Measurements from ENCODE around the gene DIPK1C.

- TF ChIP-seq EZH2 (IDR thresholded peaks at IDR 0.05) (no peak), CTCF (IDR thresholded peaks at IDR 0.05) (no peak), EZH2phosphoT487 (IDR thresholded peaks at IDR 0.05) (no peak)
Observed at GRCh38 chr18:74479486-74480148, 22.5 kb upstream of the DIPK1C start.

All from neural progenitor cell (in vitro differentiated cells).